Stimulated activated CD4-positive, alpha-beta T cell treated with anti-CD3 and anti-CD28 coated beads, Interleukin-1b, Interleukin-23, amount 100 ng/mL, for 1 hour (primary cell): ENCODE results near the gene DAP.
"Not testable (repeated sequence)": the region's sequence is repeated elsewhere in the genome, so short reads cannot be mapped to it uniquely, and the experiment has no call there.

Experiments
- DNase-seq, 2 donors: peaks; one replicate each; pipeline ENCODE4 v3.0.0-alpha.2; 2020; ENCODE audit warnings: low read depth in 2 of 2

DAP gene

DNA sequence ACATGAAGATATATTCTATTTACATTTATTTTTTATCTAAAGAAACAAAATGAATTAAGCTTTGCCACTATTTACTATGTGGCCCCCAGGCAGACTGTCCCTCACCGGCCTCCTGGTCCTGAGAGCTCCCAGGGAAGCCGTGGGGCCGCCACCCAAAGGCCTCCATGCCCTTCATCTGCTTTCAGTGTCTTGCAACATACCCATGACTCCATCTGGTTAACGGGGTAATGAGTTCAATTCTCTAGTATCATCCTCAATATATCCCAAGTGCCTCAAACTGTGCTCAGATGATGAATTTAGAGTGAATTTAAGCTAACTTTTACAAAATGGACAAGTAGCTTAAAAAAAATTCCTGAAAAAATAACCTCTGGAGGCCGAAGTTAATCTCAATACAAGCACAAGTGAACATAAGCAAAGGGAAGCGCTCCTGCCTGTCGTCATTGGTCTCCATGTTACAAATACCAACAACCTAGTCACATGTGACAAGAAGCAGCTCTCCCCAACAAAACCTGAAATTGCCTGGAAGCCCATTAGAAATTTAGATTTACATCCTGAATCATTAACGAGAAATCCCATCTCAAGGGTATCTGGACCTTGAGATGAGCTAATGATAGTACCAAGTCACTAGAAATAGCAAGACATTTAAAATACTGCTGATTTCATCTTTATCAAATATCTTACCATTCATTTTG, 26.1 kb downstream of the DAP start:
- DNase-seq: no peak

DNA sequence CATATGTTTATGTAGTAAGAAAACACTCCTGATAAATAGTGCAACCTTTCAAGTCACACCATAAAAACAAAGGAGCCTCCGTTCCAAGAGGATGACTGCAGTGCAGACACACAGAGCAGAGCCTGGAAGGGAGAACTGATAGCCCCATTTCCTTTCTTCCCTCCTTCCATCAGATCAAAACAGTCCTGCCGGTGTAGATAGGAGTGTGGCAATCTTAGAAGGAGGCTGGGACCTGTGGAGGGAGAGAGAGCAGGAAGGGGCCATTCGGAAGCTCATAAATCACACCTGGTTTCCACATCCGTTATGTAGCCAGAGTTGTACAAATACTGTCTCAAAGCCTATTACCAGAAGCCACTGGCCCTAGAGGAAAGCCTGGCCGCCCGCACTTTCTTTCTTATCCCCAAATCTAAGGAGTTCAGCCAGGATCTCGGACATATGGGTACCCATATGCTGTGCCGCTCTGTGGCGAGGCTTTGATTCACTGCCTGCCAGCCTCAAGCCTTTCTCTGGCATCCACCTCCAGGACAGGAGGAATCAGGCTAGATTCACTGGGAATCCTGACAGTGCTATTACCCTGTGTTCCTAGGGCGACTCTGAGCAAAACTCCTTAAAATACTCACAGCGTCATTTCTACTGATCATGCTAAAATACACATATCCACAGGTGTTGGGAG, 26.9 kb downstream of the DAP start:
- no peak for DNase-seq

DNA sequence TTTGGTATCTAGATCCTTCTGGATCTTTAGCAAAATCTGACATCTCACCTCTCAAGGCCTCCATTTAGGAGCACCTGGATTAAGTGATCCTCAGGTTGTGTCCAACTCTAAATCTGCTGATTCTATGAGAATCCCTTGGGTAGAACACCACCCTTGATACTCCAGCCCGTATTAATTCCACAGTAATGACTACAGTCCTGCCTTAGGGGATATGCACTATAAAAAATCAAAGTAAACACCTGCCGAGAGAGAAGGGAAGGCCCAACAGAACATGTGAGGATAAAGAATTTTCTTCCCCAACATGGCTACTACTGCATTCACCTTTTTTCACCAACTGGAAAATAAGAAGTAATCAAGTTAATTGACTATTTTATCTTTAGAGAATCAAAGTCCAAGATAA, 27.6 kb downstream of the DAP start:
- DNase-seq: no peak

DNA sequence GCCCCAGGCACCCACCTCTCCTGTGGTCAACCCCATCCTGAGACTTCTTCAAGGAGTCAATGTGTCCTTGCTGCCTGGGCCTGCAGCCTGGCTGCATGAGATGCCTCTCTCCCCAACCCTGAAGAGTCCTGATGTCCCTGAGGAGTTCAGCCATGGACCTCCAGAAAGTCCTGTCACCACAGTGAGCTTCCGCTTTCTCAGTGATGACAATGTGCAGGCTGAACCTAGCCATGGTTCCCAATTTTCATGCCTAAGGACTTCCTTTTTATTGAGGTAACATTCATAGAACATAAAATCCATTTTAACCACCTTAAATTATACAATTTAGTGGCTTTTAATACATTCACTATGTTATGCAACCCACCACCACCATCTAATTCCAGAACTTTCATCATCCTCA, 29.1 kb downstream of the DAP start:
- DNase-seq: no peak

DNA sequence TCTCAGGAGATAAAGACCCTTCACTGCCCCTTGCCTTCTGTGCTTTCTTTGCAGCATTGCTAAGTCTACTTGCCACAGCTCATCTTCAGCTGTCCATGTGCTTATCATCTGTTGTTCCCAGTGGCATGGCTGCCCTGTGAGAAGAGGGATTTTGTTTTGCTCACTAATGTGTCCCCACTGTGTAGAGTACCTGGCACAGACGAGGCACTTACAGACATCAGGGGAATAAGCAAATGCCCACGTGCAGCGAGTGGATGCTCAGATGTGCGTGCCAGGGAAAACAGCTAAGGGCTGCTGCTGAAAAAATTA, 31.0 kb downstream of the DAP start:
- no peak for DNase-seq

DNA sequence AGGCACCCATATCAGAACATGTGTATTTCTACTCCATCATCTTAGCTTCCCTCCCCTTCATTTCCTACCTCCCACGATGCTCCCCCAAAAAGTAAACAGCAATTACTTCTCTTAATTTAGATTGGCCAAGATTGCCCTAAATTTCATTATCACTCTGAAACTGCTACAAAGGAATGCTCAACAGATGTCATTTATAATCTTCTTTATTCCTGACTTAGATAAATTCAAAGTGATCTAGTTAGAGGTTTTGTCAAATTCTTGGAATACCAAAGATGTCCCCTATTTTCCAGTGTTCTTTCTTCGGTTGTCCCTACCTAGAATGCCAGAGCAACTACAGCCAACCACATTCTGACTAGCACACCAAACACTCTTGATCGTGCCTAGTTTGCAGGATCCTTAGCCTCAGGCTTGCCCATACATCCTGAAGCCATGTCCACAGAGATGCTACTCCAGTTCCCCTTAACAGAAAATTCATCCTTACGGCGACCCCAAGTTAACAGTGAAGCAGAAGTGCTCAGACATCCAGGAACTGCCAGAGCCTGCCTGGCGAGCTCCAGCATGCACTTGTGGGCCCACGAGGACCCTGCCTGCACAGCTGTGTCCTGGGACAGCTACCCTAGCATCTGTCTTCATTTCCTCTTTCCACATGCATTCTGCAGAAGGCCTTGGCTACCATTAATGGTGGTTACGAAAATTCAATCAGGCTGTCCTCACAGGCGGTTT, 31.6 kb downstream of the DAP start:
- DNase-seq: no peak

DNA sequence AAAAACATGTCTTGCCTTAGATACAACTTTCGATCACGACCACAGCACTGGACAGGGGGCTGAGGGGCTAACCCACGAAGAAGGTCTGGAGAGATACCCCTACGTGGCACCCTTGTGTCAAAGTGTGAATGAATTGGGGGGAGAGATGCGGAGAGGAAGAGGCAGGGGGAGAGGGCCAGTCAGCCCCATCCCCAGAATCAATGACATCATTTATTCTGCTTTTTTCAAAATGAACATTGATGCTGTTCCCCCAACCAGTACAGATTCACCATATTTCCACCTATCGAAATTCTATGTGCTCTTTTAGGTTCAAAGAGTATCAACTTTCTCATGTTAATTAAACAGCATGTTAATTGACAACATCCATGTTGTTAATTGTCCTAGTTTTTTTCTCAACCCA, 32.4 kb downstream of the DAP start:
- no peak for DNase-seq

DNA sequence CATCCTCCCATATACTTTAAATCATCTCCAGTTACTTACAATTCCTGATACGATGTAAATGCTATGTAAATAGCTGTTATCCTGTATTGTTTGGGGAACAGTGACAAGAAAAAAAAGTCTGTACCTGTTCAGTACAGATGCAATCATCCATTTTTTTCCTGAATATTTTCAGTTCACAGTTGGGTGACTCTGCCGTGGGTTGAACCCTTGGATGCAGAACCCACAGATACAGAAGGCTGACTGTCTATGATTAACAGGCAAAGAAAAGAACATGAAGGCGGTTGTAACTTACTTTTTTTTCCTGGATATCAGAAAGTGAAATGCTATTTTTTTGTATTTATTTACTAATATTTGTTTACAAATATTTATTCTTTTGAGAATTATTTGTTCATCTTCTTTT, 33.2 kb downstream of the DAP start:
- DNase-seq: no peak

DNA sequence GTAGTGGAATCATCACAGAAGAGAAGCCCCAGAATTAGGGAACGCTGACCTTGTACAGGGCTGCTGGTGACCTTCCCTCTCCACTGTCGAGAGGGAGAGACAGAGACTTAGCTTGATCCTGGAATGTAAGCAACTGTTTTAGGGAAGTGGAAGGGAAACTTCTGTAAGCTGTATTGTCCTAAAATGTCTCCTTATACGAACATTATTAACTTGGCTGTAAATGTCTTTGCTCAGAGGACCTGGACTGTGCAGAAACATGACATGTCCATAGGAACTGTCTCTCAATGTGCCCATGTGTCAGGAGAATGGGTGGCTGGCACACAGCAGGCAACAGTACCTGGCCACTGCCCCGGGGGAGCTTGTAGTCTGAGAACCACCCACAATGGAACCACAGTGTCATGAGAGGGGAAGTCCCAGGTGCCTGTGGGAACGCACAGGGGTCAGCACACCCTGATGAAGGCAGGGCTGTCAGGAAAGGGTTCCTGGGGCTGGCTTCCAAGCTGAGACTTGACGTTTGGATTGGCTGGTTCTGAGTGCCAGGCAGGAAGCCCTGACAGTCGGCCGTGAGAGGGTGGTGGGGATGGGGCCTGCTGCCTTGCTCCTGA, 34.0 kb downstream of the DAP start:
- DNase-seq: no peak

DNA sequence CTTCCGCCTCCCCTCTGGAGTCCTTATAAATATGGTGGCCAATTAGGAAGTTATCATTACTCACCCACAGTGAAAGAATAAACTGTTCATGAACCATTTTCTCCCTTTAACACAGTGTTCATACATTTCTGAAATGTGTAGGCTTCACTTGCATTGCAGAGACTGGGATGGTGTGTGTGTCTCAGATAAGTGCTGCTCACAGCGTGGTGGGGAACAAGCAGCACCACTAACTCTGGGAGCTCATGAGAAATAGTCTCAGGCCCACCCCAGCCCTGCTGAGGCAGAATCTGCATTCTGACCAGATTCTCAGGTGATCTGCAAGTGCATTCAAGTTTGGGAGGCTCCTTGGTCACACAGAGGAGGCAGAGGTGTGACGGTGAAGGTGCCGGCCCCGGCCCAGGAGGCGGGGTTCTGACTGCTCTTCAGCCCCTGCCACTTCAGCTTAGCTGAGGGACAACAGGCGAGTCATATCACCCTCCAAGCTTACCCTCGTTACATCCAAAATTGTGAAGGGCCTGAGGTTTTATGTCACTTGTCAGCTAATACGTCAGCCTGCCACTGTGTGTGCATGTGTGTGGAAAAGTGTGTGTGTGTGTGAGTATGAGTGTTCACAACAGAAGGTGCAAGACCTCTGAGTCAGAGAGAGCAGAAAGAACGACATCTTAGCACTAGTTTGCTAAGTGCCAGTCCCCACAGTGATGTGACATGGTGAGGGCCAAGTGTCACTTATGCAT, 34.7 kb downstream of the DAP start:
- no peak for DNase-seq

DNA sequence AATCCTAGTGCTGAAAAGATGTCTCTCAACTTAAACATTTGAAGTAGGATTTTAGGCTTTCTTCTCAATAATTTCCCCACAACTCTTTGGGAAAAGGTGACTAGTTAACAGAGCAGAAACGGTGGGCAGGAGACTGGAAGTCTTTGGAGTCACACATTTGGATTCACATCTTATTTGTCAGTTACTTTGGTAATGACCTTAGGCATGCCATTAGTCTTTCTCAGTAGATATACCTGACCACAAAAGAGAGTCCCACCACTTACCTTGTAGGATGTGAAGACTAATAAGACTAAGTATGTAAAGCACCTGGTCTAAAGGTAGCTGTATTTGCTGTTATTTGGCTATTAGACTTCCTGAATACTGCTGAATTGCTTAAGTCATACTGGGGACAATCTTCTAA, 35.4 kb downstream of the DAP start:
- DNase-seq: no peak

DNA sequence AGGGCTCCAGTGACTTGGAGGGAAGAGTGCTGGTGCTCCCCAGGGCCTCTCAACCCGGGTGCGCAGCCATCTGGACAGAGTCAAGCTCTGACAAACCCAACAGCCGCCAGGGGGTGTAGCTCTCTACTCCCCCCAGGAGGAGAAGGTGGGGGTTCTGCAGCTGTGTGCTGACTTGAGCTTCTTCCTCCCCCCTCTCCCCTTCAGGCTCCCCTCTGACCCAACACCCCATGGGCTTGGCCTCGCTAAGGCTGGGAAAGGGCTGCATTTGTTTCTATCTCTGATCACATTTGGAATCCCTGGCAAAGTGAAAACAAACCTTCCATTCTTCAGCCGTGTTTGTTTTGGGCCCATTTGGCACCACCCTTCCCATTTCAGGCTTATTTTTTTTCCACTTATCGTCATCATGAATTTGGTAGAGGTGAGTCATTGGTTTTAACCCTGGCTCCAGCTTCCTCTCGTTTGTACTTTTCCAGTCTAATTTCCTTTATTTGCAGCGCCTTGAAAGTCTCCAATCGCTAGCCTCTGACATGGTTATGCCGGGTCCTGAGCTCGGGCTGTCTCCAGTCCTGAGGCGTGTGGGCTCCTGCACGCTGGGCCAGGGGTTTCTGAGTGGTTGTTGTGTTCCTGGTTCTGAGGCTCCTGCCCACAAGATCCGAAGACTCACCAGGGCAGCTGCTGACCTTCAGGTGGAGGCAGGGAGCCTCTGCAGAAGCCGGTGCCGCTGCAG, 36.1 kb downstream of the DAP start:
- no peak for DNase-seq

DNA sequence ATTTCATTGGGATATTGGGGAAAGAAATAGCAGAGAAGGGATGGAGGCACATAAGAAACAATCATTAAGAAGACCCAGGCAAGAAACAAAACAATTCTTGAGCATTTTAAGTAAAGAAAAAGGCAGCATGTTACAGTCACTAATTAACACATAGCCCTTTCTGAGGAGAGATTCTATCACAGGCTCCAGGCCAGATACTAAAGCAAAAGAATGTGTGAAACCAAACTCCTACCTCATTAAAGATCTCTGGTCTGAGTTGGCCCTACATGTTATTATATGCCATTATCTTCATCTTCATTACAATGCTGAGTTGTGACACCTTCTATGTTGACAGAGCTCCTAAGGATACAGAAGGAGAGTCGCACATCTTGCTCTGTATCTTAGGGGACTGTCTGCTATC, 37.5 kb downstream of the DAP start:
- no peak for DNase-seq

DNA sequence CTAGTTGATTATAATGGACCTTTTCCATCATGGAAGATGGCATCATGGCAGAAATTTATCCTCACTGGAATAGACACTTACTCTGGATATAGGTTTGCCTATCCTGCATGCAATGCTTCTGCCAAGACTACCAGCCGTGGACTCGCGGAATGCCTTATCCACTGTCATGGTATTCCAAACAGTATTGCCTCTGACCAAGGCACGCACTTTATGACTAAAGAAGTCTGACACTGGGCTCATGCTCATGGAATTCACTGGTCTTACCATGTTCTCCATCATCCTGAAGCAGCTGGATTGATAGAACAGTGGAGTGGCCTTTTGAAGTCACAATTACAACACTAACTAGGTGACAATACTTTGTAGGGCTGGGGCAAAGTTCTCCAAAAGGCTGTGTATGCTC, 40.3 kb downstream of the DAP start:
- DNase-seq: not testable (repeated sequence)

DNA sequence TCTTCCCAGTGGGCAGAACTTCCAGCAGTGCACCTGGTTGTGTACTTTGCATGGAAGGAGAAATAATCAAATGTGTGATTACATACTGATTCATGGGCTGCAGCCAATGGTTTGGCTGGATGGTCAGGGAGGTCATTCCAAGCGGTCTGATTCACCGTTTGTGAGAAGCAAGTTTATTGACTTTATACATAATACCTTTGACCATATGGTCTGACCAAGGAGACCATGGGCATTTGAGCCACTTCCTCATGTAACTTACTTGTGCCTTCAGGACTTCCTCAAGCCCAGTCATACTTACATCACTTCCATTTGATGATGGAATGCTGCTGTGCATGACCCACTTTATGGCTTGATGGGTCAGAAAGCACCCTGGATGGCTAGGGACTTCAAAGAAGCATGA, 41.1 kb downstream of the DAP start:
- no peak for DNase-seq

DNA sequence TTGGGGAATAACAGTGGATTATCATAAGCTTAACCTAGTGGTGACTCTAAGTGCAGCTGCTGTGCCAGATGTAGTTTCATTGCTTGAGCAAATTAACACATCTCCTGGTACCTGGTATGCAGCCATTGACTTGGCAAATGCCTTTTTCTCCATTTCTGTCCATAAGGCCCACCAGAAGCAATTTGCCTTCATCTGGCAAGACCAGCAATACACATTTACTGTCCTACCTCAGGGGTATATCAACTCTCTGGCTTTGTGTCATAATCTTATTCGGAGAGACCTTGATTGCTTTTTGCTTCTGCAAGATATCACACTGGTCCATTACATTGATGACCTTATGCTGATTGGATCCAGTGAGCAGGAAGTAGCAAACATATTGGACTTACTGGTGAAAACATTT, 42.4 kb downstream of the DAP start:
- DNase-seq: not testable (repeated sequence)

DNA sequence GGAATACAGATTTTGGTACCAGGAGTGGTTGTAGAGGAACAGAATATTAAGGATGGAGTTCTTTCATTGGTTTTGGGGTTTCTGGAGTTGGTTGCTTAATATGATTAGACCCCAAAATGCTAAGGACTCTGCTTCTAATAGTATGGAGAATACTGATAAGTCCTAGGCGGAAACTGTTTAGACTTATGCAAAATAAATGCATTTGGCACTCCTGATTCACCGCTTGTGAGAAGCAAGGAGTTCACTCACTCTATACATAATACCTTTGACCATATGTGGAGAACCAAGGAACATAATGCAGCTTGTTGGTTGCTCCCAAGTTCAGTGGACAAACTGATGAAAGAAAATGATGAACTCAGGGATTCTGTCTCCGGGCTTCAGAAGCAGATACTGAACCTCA, 44.2 kb downstream of the DAP start:
- not testable (repeated sequence) for DNase-seq

DNA sequence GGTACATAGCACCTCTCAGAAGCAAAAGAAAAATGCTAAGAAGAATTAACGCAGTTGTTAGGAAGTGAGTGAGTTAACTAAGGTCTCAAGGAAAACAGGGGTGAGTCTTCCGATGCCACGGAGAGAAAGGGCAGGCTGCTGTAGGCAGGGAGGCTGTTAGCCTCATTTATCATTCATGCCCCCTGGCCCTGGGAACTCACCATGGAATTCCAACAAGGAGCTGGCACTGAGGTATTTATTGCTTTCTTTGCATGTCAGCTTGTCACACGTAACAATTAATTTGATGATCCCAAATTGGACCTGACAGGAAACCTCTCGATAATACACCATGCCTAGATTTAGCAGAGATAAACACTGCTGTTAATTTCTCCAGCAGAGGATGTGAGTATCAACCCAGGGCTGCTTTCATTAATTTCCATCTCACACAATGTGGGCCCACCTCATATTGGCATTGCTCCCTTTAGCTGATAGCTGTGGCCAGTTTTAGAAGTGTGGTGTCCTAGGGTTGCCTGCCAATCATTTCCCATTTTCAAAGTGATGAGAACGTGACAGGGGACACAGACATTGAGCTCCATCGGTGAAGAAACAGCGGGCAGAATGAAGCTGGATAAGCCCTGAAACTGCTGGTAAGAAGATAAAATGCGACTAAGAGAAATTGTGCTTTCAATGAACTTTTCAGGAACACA, 45.3 kb downstream of the DAP start:
- no peak for DNase-seq

DNA sequence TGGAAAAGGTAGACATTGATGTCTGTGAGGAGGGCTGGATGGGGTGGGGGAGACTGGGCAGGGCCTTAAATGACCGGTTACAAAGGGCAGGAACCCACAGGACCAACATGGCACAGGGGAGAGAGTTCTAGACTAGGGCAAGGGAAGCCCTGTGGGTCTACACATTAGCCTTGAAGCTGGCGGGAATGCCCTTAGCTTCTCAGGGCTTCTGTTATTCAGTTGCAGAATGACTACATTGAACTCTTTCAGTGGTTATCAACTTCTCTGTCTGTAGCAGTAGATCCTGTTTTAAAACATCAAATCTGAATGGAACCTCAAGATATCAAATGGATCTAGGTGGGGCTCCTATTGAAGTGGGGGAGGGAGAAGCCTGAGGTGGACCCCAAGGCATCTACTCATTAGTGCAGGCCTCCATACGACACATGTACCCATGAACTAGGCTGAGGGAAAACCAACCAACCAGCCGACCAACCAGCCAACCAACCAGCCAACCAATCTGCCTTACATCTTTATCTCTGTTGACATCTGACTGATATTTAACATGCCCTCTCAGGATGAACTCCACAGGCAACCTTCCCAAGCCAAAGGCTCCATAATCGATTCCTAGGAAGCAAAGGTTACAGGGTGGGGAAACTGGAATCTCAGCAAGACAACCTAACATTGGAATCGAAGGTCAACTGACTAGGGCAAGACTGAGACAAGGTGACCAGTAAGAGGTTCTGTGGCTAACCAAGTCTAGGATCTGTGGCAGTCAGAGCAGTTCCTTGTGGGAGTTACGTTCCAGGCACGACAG, 48.3 kb downstream of the DAP start:
- DNase-seq: no peak

DNA sequence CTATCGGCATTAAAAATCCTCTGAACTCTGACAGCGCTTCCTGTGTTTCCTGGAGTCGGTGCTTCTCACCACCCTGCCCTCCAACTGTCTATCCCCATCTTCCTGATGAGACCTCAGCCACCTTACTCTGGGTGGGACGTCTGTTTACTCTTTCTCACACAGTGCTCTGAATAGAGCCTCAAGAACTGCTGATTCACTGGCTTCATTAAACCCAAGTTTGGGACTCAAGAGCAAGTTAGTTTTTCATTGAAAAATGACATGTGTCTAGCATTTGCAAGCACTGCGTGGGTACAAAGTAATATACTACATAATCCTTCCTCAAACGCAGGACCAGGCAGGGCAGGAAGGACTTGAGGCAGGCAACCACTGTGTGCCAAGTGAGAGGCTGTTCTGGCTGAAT, 49.5 kb downstream of the DAP start:
- no peak for DNase-seq
